HUES64 (cell line): ENCODE measurements around the gene RNASE8.

ENCODE experiments used
- H3K27ac ChIP-seq: 2 replicates; pipeline ENCODE4 v1.7.0; 2013; ENCODE audit warnings: low read depth, low read length, inconsistent platforms
- H3K27me3 ChIP-seq: 2 replicates; pipeline ENCODE4 v1.6.1; 2013; ENCODE audit warnings: mild to moderate bottlenecking, low read length; ENCODE audit not compliant: insufficient read depth
- H3K36me3 ChIP-seq: 2 replicates; pipeline ENCODE4 v1.6.1; 2013; ENCODE audit warnings: mild to moderate bottlenecking, low read length; ENCODE audit not compliant: insufficient read depth
- H3K4me1 ChIP-seq: 2 replicates; pipeline ENCODE4 v1.6.1; 2013; ENCODE audit warnings: mild to moderate bottlenecking, low read length, moderate library complexity; ENCODE audit not compliant: insufficient read depth
- H3K4me3 ChIP-seq: 2 replicates; pipeline ENCODE4 v1.5.1; 2013; ENCODE audit warnings: mild to moderate bottlenecking, low read length, moderate library complexity
- H3K9ac ChIP-seq: 2 replicates; pipeline ENCODE4 v1.6.1; 2013; ENCODE audit warnings: mild to moderate bottlenecking, low read depth, low read length
- H3K9me3 ChIP-seq: 2 replicates; pipeline ENCODE4 v1.6.1; 2013; ENCODE audit warnings: low read depth, low read length; ENCODE audit not compliant: insufficient read depth
- WGBS: fragments of 150-250, 120-280 bp; methylation state at CpG from one replicate; pipeline ENCODE4 v1.1.7; 2013; ENCODE audit warnings: missing lambda C conversion rate; 5-methylcytosine and 5-hydroxymethylcytosine counted together

Gene RNASE8

DNA sequence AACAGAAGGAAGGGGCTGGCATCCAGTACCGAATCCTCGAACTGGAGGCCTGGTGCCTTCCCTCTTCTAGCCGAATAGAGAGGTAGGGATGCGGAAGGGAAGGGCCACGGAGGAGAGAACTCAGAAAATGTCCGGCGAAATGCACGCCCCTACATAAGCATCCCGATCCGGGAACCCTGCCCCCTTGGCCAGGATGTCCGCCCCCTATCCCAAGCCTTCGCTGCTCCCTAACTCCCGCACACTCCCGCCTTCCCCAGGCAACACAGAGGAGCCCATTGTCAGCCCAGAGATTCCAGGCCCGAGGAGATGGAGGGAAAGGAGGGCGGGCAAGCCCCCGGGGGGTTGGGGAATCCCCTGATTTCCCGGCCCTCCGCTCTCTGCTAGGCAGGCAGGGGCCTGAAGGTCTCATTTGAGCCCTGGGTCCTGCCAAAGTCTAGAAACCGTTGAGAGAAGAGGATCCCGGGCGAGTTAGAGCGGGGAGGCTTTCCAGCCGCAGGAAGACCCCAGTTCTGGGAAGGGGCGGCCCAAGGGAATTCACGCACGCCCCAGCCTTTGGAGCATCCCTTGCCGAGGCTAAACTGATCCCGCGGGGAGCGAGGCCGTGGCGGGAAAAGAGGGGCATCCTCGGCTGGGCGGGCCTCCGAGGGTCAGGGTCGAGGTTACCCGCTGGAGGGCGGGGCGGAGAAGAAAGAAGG is 11.9 kb downstream of the RNASE8 start:
- H3K27ac ChIP-seq = peak overlapping the region; percentile 81
- H3K4me1 ChIP-seq = peaks cover 14% of the 10 kb centered on the region
- H3K27me3 ChIP-seq = peaks cover 17% of the 10 kb centered on the region
- no peaks in the 10 kb centered on the region for H3K9me3 ChIP-seq
- WGBS = under 1% methylated on average over 38 of the region's 40 CpGs
- peak overlapping the region; percentile 80 for H3K4me3 ChIP-seq
- peak overlapping the region; percentile 76 for H3K9ac ChIP-seq
- peaks cover 22% of the 10 kb centered on the region for H3K36me3 ChIP-seq

DNA sequence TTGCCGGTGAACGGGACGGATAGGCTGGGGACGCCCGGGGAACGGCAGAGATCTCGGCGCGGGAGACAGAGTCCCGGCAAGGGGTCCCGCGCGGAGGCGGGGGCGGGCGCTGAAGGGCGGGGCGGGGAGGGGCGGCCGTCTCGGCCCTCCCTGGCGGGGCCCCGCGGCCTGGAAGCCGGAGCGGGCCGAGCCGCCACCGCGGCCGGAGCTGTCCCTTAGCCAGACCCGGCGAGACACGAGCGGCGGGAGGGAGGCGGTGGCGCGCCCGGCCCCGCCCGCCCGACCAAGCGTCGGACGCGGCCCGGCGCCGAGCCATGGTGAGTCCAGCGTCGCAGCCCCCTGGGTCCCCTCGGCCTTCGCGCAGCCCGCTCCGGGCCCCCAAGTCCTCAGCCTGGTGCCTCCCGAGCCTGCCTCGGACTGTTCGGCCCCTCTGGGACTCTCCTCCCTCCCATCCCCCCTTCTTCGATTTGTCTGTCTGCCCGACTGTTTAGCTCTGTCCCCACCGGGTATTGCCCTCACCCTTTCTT is 12.5 kb downstream of the RNASE8 start, which contains the start of gene ARHGEF40:
Gene ARHGEF40 (plus strand): TSS at position 222 of the 527 bp plus-strand sequence. CDS start 93 bp downstream, at position 315.
- peaks cover 14% of the 10 kb centered on the region for H3K4me1 ChIP-seq
- H3K36me3 ChIP-seq = peaks cover 28% of the 10 kb centered on the region
- under 1% methylated on average over 63 of the region's 63 CpGs for WGBS
- peaks cover 17% of the 10 kb centered on the region for H3K27me3 ChIP-seq
- H3K9me3 ChIP-seq = no peaks in the 10 kb centered on the region
- peak within 1 kb of the TSS; percentile 90 for H3K27ac ChIP-seq
- peak within 1 kb of the TSS; percentile 80 for H3K4me3 ChIP-seq
- peak within 1 kb of the TSS; percentile 76 for H3K9ac ChIP-seq

DNA sequence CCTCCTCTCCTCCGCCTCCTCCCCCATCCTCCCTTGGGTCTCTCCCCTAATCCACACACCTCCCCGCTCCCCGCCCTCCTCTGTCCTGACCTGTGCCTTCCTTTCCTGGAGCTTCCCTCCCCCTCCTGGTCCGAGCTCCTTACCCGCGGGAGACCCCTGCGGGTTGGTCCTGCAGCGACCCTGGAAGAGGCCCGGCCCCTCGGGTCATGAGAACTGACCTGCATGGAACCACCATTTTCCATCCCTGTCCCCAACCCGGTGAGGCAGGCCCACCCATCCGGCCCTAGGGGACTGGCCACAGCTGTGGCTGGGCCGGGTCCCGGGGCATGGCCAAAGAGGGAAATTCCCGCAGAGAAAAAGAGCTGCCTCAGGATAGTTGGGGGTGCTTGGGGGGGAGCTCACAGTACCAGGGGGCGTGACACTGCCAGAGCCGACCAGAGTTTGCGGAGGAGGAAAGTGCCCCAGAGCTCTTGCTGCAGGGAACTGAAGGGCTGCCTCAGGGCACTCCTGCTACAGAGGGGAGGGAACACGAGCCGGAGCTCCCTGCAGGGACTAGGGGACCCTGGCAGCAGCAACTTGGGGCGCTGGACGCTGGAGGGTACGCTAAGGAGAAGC is 13.1 kb downstream of the RNASE8 start:
- H3K27me3 ChIP-seq = peaks cover 17% of the 10 kb centered on the region
- H3K4me1 ChIP-seq = peaks cover 14% of the 10 kb centered on the region
- peak overlapping the region; percentile 80 for H3K4me3 ChIP-seq
- peak overlapping the region; percentile 90 for H3K27ac ChIP-seq
- peak overlapping the region; percentile 69 for H3K9ac ChIP-seq
- under 1% methylated on average over 23 of the region's 23 CpGs for WGBS
- H3K36me3 ChIP-seq = peaks cover 34% of the 10 kb centered on the region
- no peaks in the 10 kb centered on the region for H3K9me3 ChIP-seq

DNA sequence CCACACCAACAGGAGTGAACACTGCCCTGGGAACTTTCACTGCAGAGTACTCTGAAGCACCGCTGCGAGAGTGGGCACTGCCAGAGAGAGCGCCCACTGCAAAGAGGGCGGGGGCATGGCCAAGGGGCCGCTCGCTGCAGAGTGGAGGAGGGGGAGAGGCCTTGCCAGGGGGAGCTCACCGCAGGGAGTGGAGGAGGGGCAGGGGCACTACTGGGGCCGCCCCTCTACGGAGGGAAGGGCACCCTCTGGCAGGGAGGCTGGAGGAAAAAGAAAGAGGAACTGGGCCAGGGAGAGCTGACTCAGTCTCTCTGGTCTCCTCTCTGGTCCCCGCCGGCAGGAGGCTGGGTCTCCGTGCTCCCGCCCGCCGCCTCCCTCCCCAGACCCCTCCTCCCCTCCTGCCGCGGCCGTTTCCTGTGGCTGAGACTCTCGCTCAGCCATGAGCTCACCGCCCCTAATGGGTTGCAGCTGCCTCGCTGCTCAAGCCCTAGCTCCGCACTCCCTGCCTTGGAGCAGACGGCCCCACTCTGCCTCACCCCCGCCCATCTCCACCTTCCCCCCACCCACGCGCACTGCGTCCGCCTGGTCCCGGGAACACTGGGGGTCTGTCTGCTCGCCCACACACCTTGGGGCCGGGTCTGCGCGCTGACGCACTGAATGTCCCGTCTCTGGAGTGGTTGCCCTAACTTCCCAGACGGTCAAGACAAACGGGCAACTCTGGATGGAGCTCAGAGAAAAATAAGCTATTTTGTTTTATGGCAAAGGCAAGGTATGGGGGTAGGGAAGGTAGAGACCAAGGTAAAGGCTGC is 13.8 kb downstream of the RNASE8 start:
- H3K4me3 ChIP-seq = peak overlapping the region; percentile 80
- peak overlapping the region; percentile 90 for H3K27ac ChIP-seq
- H3K9ac ChIP-seq = peak overlapping the region; percentile 69
- peaks cover 41% of the 10 kb centered on the region for H3K36me3 ChIP-seq
- peaks cover 14% of the 10 kb centered on the region for H3K4me1 ChIP-seq
- WGBS = under 1% methylated on average over 37 of the region's 37 CpGs
- H3K27me3 ChIP-seq = peaks cover 17% of the 10 kb centered on the region
- no peaks in the 10 kb centered on the region for H3K9me3 ChIP-seq

DNA sequence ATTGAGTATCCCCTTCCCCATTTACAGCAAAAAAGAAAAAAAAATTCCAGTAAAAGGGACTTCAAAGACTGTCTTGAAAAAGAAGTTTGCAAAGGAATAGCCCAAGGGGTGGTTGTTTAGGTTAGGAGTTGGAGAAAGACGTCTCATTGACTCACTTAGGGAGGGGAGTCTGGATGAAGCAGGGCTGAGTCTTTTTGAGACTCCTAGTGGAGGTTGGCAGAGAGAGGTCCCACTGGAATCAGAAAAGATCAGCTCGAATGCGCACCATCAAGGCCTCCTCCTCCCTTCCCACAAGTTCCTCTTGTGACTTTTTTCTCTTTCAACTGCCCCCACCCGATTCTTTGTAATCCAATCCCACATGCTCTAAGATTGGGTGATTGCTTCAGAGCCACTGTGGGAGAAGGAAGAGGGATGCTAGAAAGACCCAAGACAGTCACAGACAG is 14.4 kb downstream of the RNASE8 start:
- Histone ChIP-seq H3K27ac (peak overlapping the region; percentile 90), H3K36me3 (peaks cover 47% of the 10 kb centered on the region), H3K9me3 (no peaks in the 10 kb centered on the region), H3K4me3 (peak overlapping the region; percentile 80), H3K27me3 (peaks cover 16% of the 10 kb centered on the region), H3K9ac (peak overlapping the region; percentile 37; the same call in 1 of the 2 replicates), H3K4me1 (peaks cover 14% of the 10 kb centered on the region)
- 27% methylated on average over 4 of the region's 4 CpGs for WGBS

DNA sequence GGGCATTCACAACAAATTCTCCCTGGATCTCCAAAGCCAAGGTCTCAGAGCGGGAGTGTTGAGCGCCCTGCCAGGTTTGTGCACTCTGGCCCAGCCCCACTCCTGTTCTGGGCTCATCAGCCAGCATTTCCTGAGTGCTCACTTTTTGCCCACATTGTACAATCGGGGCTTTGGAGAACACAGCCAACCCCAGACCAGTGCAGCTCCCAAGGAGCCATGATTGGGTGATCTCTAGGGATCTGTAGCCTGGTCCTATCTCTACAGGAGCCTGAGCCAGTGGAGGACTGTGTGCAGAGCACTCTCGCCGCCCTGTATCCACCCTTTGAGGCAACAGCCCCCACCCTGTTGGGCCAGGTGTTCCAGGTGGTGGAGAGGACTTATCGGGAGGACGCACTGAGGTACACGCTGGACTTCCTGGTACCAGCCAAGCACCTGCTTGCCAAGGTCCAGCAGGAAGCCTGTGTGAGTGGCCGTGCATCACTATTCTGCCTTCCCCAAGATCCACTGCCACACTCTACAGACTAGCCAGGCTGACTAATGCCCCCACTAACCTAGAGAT is 15.2 kb downstream of the RNASE8 start:
- no peak overlapping the region for H3K9ac ChIP-seq
- peaks cover 14% of the 10 kb centered on the region for H3K4me1 ChIP-seq
- H3K27me3 ChIP-seq = peaks cover 9% of the 10 kb centered on the region
- H3K27ac ChIP-seq = no peak overlapping the region
- H3K36me3 ChIP-seq = peaks cover 55% of the 10 kb centered on the region
- H3K9me3 ChIP-seq = no peaks in the 10 kb centered on the region
- H3K4me3 ChIP-seq = no peak overlapping the region
- WGBS = 95% methylated on average over 9 of the region's 9 CpGs

DNA sequence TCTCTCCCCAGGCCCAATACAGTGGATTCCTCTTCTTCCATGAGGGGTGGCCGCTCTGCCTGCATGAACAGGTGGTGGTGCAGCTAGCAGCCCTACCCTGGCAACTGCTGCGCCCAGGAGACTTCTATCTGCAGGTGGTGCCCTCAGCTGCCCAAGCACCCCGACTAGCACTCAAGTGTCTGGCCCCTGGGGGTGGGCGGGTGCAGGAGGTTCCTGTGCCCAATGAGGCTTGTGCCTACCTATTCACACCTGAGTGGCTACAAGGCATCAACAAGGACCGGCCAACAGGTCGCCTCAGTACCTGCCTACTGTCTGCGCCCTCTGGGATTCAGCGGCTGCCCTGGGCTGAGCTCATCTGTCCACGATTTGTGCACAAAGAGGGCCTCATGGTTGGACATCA is 16.3 kb downstream of the RNASE8 start:
- H3K4me1 ChIP-seq = peaks cover 14% of the 10 kb centered on the region
- H3K9me3 ChIP-seq = no peaks in the 10 kb centered on the region
- H3K27me3 ChIP-seq = peaks cover under 1% of the 10 kb centered on the region; the same call in 1 of the 2 replicates
- no peak overlapping the region for H3K9ac ChIP-seq
- peaks cover 66% of the 10 kb centered on the region for H3K36me3 ChIP-seq
- no peak overlapping the region for H3K27ac ChIP-seq
- WGBS = 95% methylated on average over 9 of the region's 9 CpGs
- no peak overlapping the region for H3K4me3 ChIP-seq

DNA sequence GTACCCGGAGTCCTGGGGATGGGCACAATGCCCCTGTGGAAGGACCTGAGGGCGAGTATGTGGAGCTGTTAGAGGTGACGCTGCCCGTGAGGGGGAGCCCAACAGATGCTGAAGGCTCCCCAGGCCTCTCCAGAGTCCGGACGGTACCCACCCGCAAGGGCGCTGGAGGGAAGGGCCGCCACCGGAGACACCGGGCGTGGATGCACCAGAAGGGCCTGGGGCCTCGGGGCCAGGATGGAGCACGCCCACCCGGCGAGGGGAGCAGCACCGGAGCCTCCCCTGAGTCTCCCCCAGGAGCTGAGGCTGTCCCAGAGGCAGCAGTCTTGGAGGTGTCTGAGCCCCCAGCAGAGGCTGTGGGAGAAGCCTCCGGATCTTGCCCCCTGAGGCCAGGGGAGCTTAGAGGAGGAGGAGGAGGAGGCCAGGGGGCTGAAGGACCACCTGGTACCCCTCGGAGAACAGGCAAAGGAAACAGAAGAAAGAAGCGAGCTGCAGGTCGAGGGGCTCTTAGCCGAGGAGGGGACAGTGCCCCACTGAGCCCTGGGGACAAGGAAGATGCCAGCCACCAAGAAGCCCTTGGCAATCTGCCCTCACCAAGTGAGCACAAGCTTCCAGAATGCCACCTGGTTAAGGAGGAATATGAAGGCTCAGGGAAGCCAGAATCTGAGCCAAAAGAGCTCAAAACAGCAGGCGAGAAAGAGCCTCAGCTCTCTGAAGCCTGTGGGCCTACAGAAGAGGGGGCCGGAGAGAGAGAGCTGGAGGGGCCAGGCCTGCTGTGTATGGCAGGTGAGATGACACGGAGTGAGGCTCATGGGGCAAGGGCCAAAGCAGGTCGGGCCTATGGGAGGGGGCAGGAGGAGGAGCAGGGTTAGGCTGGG is 17.0 kb downstream of the RNASE8 start:
- 93% methylated on average over 26 of the region's 26 CpGs for WGBS
- no peaks in the 10 kb centered on the region for H3K9me3 ChIP-seq
- H3K4me3 ChIP-seq = no peak overlapping the region
- H3K4me1 ChIP-seq = peaks cover 14% of the 10 kb centered on the region
- H3K36me3 ChIP-seq = peaks cover 73% of the 10 kb centered on the region
- H3K9ac ChIP-seq = no peak overlapping the region
- H3K27me3 ChIP-seq = no peaks in the 10 kb centered on the region
- H3K27ac ChIP-seq = no peak overlapping the region

DNA sequence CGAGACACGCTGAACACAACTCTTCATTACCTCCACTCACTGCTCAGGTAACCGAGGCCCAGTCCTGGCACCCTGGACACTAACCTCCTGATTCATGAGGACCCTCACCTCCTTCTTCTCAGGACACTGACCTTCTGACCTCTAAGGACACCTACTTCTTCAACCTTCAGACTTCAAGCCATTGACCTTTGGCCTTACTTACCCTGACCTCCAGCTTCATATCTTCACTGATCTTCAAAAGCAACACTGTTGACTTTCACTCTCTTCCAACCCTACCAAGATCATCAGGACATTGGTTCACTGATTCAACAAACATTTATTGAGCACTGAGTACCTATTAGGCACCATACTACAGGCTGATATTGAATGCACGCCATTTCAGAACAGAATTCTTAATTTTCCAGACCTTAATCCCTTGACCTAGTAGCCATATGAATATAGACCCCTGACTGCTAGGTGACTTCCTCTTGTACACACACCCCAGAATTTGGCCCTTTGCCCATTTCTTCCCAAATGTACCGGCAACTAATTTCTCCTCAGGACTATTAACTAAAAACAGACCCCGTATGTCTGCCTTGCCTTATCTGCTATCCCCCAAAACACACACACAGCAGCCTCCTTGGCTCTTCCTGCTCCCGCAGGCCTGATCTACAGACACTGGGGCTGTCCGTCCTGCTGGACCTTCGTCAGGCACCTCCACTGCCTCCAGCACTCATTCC is 18.3 kb downstream of the RNASE8 start:
- Histone ChIP-seq H3K9me3 (no peaks in the 10 kb centered on the region), H3K4me3 (no peak overlapping the region), H3K27me3 (no peaks in the 10 kb centered on the region), H3K27ac (no peak overlapping the region), H3K4me1 (peaks cover 14% of the 10 kb centered on the region), H3K36me3 (peaks cover 85% of the 10 kb centered on the region), H3K9ac (no peak overlapping the region)
- WGBS = 95% methylated on average over 9 of the region's 9 CpGs
